H1 (cell line): Measurements from ENCODE around the gene PVALB. TPM values are rescaled to one million over a fixed set of nuclear protein-coding genes. Genes with fewer than 3 reads are reported as not detected.

ENCODE experiments used
- BRCA1 ChIP-seq: IDR thresholded peaks from 2 replicates; pipeline ENCODE4 v1.6.1; 2012; ENCODE audit warnings: low read depth, low read length, improper control_type of control experiment
- CHD1 ChIP-seq: IDR thresholded peaks from 2 replicates; pipeline ENCODE4 v1.6.1; 2012; ENCODE audit warnings: low read depth, low read length, improper control_type of control experiment
- CTBP2 ChIP-seq: IDR thresholded peaks from 2 replicates; pipeline ENCODE4 v1.7.0; 2011; ENCODE audit warnings: borderline replicate concordance, mild to moderate bottlenecking, moderate library complexity, mixed read lengths, low read length; ENCODE audit not compliant: insufficient read depth, insufficient read length
- E2F6 ChIP-seq: IDR thresholded peaks from 2 replicates; pipeline ENCODE4 v1.6.1; 2012; ENCODE audit warnings: inconsistent platforms
- FOSL1 ChIP-seq: IDR thresholded peaks from 2 replicates; pipeline ENCODE4 v1.6.1; 2011; ENCODE audit warnings: mild to moderate bottlenecking, low read depth, low read length, moderate library complexity; ENCODE audit not compliant: insufficient read depth
- KDM4A ChIP-seq: IDR thresholded peaks from one replicate; pipeline ENCODE4 v1.7.1; 2012; ENCODE audit warnings: low read depth, mild to moderate bottlenecking, moderate library complexity, low read length, inconsistent platforms; ENCODE audit not compliant: severe bottlenecking
- NRF1 ChIP-seq: IDR thresholded peaks from 2 replicates; pipeline ENCODE4 v1.6.1; 2011; ENCODE audit warnings: mild to moderate bottlenecking, low read depth, low read length, improper control_type of control experiment
- RFX5 ChIP-seq: IDR thresholded peaks from 2 replicates; pipeline ENCODE4 v1.6.1; 2011; ENCODE audit warnings: low read depth, low read length, improper control_type of control experiment, borderline replicate concordance
- SAP30 ChIP-seq: fragments of 300-600 bp; sonication (generic); IDR thresholded peaks from 2 replicates; pipeline ENCODE4 v1.7.1; 2012; ENCODE audit warnings: low read length, moderate library complexity, mild to moderate bottlenecking, inconsistent platforms; ENCODE audit not compliant: insufficient read depth, insufficient replicate concordance
- SIRT6 ChIP-seq: IDR thresholded peaks from one replicate; pipeline ENCODE4 v1.7.1; 2012; ENCODE audit warnings: low read length, inconsistent platforms
- SP2 ChIP-seq: IDR thresholded peaks from 2 replicates; pipeline ENCODE4 v1.6.1; 2012; ENCODE audit warnings: mild to moderate bottlenecking, low read length, inconsistent platforms
- SP4 ChIP-seq: IDR thresholded peaks from 2 replicates; pipeline ENCODE4 v1.6.1; 2012; ENCODE audit warnings: low read length, inconsistent platforms
- TAF7 ChIP-seq: optimal IDR thresholded peaks from 2 replicates; pipeline ENCODE3; 2011; ENCODE audit warnings: low read depth, mild to moderate bottlenecking, inconsistent platforms, low read length, moderate library complexity, borderline replicate concordance
- TEAD4 ChIP-seq: IDR thresholded peaks from 2 replicates; pipeline ENCODE4 v1.6.1; 2012; ENCODE audit warnings: low read depth, low read length, inconsistent platforms, mixed read lengths
- YY1 ChIP-seq: IDR thresholded peaks from 2 replicates; pipeline ENCODE4 v1.6.1; 2011; ENCODE audit warnings: low read depth, mild to moderate bottlenecking, low read length
- polyA plus RNA-seq, 7 experiments: library from polyadenylated mRNA; depleted of rRNA in 3 of 7; stranded (reverse) in 5 of 7; unstranded in 2 of 7; fragments of >200 nt in 5 of 7; fragments of 200-250 nt in 2 of 7; gene quantifications; 1 replicate in 5 of 7; 2 replicates in 1 of 7; 4 replicates in 1 of 7; pipeline versions ENCODE4 v1.2.1 to v1.2.3, GENCODE V29; 2011 to 2013; ENCODE audit warnings: missing spikeins in 2 of 7, mixed read lengths in 2 of 7
- total RNA-seq: library from RNA; stranded (reverse); fragmentation: NEBNext Ultra II Directional; extraction: Animal tissue kit (Norgen Biotek cat#: 25700); gene quantifications from 2 replicates; pipeline ENCODE4 v1.2.1, GENCODE V29; 2021

Gene PVALB
- total and polyA plus RNA-seq, 2 of the 8 experiments (the other 6 are each of a cell fraction or from before 2014, with no cell fraction given), result 1.7 to 5.4 TPM

- TF ChIP-seq FOSL1, result no peak
- TF ChIP-seq SIRT6, result no peak
- TF ChIP-seq RFX5, result no peak
- TF ChIP-seq TAF7, result no peak
- TF ChIP-seq E2F6, result peak; percentile 87
- no peak for TF ChIP-seq CTBP2
- peak; percentile 48 for TF ChIP-seq KDM4A
- peak; percentile 70 for TF ChIP-seq BRCA1
- TF ChIP-seq NRF1, result peak; percentile 87
- TF ChIP-seq YY1, result no peak
- peak; percentile 15 for TF ChIP-seq SAP30
- TF ChIP-seq SP2, result peak; percentile 97
- TF ChIP-seq TEAD4, result no peak
- no peak for TF ChIP-seq CHD1
- TF ChIP-seq SP4, result peak; percentile 82; the same call in 1 of the 2 replicates
These were observed 40.7 kb downstream of the PVALB start, which contains the start of gene IFT27 (continued) for GRCh38 chr22:36775964-36776669.
